ENCODE measurements around the gene ZGPAT. TPM values are rescaled to one million over a fixed set of nuclear protein-coding genes. Genes with fewer than 3 reads are reported as not detected.
"Not testable (repeated sequence)": the region's sequence is repeated elsewhere in the genome, so short reads cannot be mapped to it uniquely, and the experiment has no call there.

Gene ZGPAT
- total RNA-seq = 10 to 100 TPM; 27.2 to 41.4 TPM

- no peak for TF ChIP-seq CTCF (IDR thresholded peaks at IDR 0.05)
- H3K9ac ChIP-seq (ENCODE audit: low read depth in 2 of 2, low read length in 2 of 2) = peak within 1 kb of the TSS; percentile 92 to 100
- H3K36me3 ChIP-seq = peaks cover 11% of the 10 kb centered on the region
- H3K4me3 ChIP-seq = peak within 1 kb of the TSS; percentile 99
- DNase-seq = peak; percentile 94
- peak within 1 kb of the TSS; percentile 91 for H3K27ac ChIP-seq
- intact Hi-C loops (cut with DNase I) = loop anchor here (10.0 kb wide), 1 partner anchor 87 kb away; no protein-coding TSS in a partner anchor
- no peaks in the 10 kb centered on the region for H3K27me3 ChIP-seq
- no peaks in the 10 kb centered on the region for H3K9me3 ChIP-seq
- peaks cover 22% of the 10 kb centered on the region for H3K4me1 ChIP-seq
Observed at GRCh38 chr20:63707558-63708300, at the start of gene ZGPAT, which contains the start of gene ARFRP1. Gene ZGPAT, plus strand, starts transcription at chr20:63708039. Its CDS starts 542 bp downstream, at chr20:63708581. Gene ARFRP1, minus strand, starts transcription at chr20:63707976. Its CDS starts 885 bp downstream, at chr20:63707091.

GRCh38 chr20:63658749-63659187, 49.1 kb upstream of the ZGPAT start:
- no peak for TF ChIP-seq CTCF (IDR thresholded peaks at IDR 0.05)
- H3K9me3 ChIP-seq = no peaks in the 10 kb centered on the region
- intact Hi-C loops (cut with DNase I) = no loop called here
- H3K9ac ChIP-seq (ENCODE audit: low read depth in 2 of 2, low read length in 2 of 2) = peak overlapping the region; percentile 63 to 88
- H3K4me3 ChIP-seq = peak overlapping the region; percentile 69
- peak overlapping the region; percentile 59 for H3K27ac ChIP-seq
- H3K27me3 ChIP-seq = no peaks in the 10 kb centered on the region
- peaks cover 9% of the 10 kb centered on the region for H3K4me1 ChIP-seq
- no peaks in the 10 kb centered on the region for H3K36me3 ChIP-seq
- no peak for DNase-seq

GRCh38 chr20:63659370-63659769, 48.5 kb upstream of the ZGPAT start:
- Histone ChIP-seq H3K27me3 (no peaks in the 10 kb centered on the region), H3K27ac (peak overlapping the region; percentile 59), H3K9ac (ENCODE audit: low read depth in 2 of 2, low read length in 2 of 2) (peak overlapping the region in 1 of 2 donors; percentile 88), H3K36me3 (no peaks in the 10 kb centered on the region), H3K4me1 (peaks cover 9% of the 10 kb centered on the region), H3K9me3 (no peaks in the 10 kb centered on the region), H3K4me3 (peak overlapping the region; percentile 69)
- no peak for TF ChIP-seq CTCF (IDR thresholded peaks at IDR 0.05)
- DNase-seq = no peak
- intact Hi-C loops (cut with DNase I) = no loop called here

GRCh38 chr20:63660174-63660573, 47.7 kb upstream of the ZGPAT start:
- H3K27me3 ChIP-seq; H3K4me1 ChIP-seq; H3K27ac ChIP-seq; H3K4me3 ChIP-seq; H3K36me3 ChIP-seq; H3K9ac ChIP-seq (ENCODE audit: low read depth in 2 of 2, low read length in 2 of 2); H3K9me3 ChIP-seq; intact Hi-C loops (cut with DNase I); DNase-seq: not testable (repeated sequence)

GRCh38 chr20:63660622-63661021, 47.2 kb upstream of the ZGPAT start:
- Histone ChIP-seq H3K4me1 (peaks cover 9% of the 10 kb centered on the region), H3K27ac (no peak overlapping the region), H3K9ac (ENCODE audit: low read depth in 2 of 2, low read length in 2 of 2) (no peak overlapping the region), H3K27me3 (no peaks in the 10 kb centered on the region), H3K36me3 (no peaks in the 10 kb centered on the region), H3K9me3 (no peaks in the 10 kb centered on the region), H3K4me3 (no peak overlapping the region)
- TF ChIP-seq CTCF (IDR thresholded peaks at IDR 0.05) = no peak
- no peak for DNase-seq
- intact Hi-C loops (cut with DNase I) = no loop called here

GRCh38 chr20:63661108-63661507, 46.7 kb upstream of the ZGPAT start:
- no peak overlapping the region for H3K4me3 ChIP-seq
- H3K27me3 ChIP-seq = no peaks in the 10 kb centered on the region
- no peak for DNase-seq
- intact Hi-C loops (cut with DNase I) = no loop called here
- H3K9me3 ChIP-seq = no peaks in the 10 kb centered on the region
- TF ChIP-seq CTCF (IDR thresholded peaks at IDR 0.05) = no peak
- no peak overlapping the region for H3K9ac ChIP-seq (ENCODE audit: low read depth in 2 of 2, low read length in 2 of 2)
- peaks cover 9% of the 10 kb centered on the region for H3K4me1 ChIP-seq
- no peaks in the 10 kb centered on the region for H3K36me3 ChIP-seq
- no peak overlapping the region for H3K27ac ChIP-seq
